HepG2 (cell line): Measurements from ENCODE around the gene DYSF. TPM values are rescaled to one million over a fixed set of nuclear protein-coding genes. Genes with fewer than 3 reads are reported as not detected.

Experiments used
- ATAC-seq: fragments of 200-7000 bp; cut with Tn5 transposase; 3 replicates; pipeline ENCODE4 v1.9.1; 2020; ENCODE audit warnings: mild to moderate bottlenecking, moderate library complexity
- BruUV-seq: library from RNA; stranded (reverse); fragments of 400-500 nt; replicated peaks from 2 replicates; lab custom pipeline; 2021; lab: Mats Ljungman, UMichigan
- CTCF ChIA-PET: fragments of 300-600 bp; formaldehyde crosslinking; extraction: SDS; loops from one replicate; lab custom pipeline; 2021; ENCODE audit warnings: low total read pairs, inconsistent platforms, low intra/inter-chr PET ratio; lab: Yijun Ruan, JAX
- POLR2A ChIA-PET: fragments of 350-600 bp; sonication (Branson Sonifier 250); formaldehyde crosslinking; loops from one replicate; lab custom pipeline; 2020; ENCODE audit warnings: antibody characterized with exemption, inconsistent platforms; lab: Yijun Ruan, JAX
- DNase-seq: peaks from one replicate; pipeline ENCODE4 v3.0.0-alpha.2; 2015; ENCODE audit warnings: low spot score
- FAIRE-seq: peaks from 3 replicates; lab custom pipeline; 2011; peaks lifted over from hg19 to GRCh38; lab: Jason Lieb, UNC
- H2AFZ ChIP-seq: one replicate; pipeline ENCODE4 v1.6.1; 2011; ENCODE audit warnings: low read length, inconsistent platforms
- H3K27ac ChIP-seq: fragments of 300-600 bp; 3 replicates; pipeline ENCODE4 v1.8.0; 2011; ENCODE audit warnings: mixed run types, mild to moderate bottlenecking, mixed read lengths, low read length, inconsistent platforms; ENCODE audit not compliant: insufficient read depth; ENCODE audit errors: extremely low read length
- H3K27me3 ChIP-seq, 2 experiments: fragments of 200-600 bp in 1 of 2; 2 replicates in 1 of 2; 3 replicates in 1 of 2; pipeline versions ENCODE4 v1.6.0 to v1.8.0; 2011; ENCODE audit warnings: low read length in 2 of 2, mild to moderate bottlenecking in 2 of 2, moderate library complexity in 2 of 2, inconsistent platforms in 1 of 2; ENCODE audit not compliant: insufficient read depth in 2 of 2, control insufficient read depth in 1 of 2
- H3K36me3 ChIP-seq, 2 experiments: fragments of 200-600 bp in 1 of 2; replicated peaks in 1 of 2; 2 replicates in 1 of 2; 3 replicates in 1 of 2; pipeline versions ENCODE4 v1.5.1 to v1.8.0; 2011; ENCODE audit warnings: low read length in 2 of 2, inconsistent platforms in 1 of 2; ENCODE audit not compliant: insufficient read depth in 2 of 2, control insufficient read depth in 1 of 2
- H3K4me1 ChIP-seq: 2 replicates; pipeline ENCODE4 v1.5.1; 2012; ENCODE audit warnings: low read length, inconsistent platforms; ENCODE audit not compliant: insufficient read depth
- H3K4me2 ChIP-seq: 2 replicates; pipeline ENCODE4 v1.6.0; 2011; ENCODE audit warnings: low read depth, low read length, inconsistent platforms
- H3K4me3 ChIP-seq, 3 experiments: fragments of 200-600 bp in 1 of 3; sonication (generic), shearing (Covaris generic) in 1 of 3; replicated peaks in 1 of 3; 2 replicates each; pipeline ENCODE4 v1.5.1; 2011 to 2016; ENCODE audit warnings: low read length in 3 of 3, inconsistent platforms in 2 of 3, low read depth in 2 of 3, mild to moderate bottlenecking in 2 of 3, control low read depth in 1 of 3, mixed read lengths in 1 of 3; ENCODE audit not compliant: insufficient read depth in 1 of 3
- H3K79me2 ChIP-seq: one replicate; pipeline ENCODE4 v1.6.1; 2011; ENCODE audit warnings: low read length, inconsistent platforms; ENCODE audit not compliant: insufficient read depth
- H3K9ac ChIP-seq: 2 replicates; pipeline ENCODE4 v1.6.0; 2011; ENCODE audit warnings: mild to moderate bottlenecking, low read depth, low read length, inconsistent platforms; ENCODE audit not compliant: insufficient read depth
- H3K9me3 ChIP-seq: 2 replicates; pipeline ENCODE4 v1.5.1; 2012; ENCODE audit warnings: mild to moderate bottlenecking, low read length
- H4K20me1 ChIP-seq: 2 replicates; pipeline ENCODE4 v1.6.0; 2011; ENCODE audit warnings: inconsistent platforms, mild to moderate bottlenecking, low read length, moderate library complexity; ENCODE audit not compliant: insufficient read depth
- DPF2 ChIP-seq: sonication (generic); formaldehyde crosslinking; IDR thresholded peaks from 2 replicates; pipeline ENCODE4 v1.4.0; 2020; ENCODE audit warnings: mild to moderate bottlenecking, low read depth, missing genetic modification reagents, borderline replicate concordance
- FOXM1 ChIP-seq: sonication (generic); formaldehyde crosslinking; IDR thresholded peaks from 2 replicates; pipeline ENCODE4 v1.5.0; 2020; ENCODE audit warnings: missing genetic modification reagents
- JDP2 ChIP-seq: sonication (generic); formaldehyde crosslinking; IDR thresholded peaks from 2 replicates; pipeline ENCODE4 v1.8.1; 2022; ENCODE audit warnings: missing genetic modification reagents, borderline replicate concordance
- KDM5A ChIP-seq: fragments of 200-600 bp; sonication (generic); IDR thresholded peaks from 2 replicates; pipeline ENCODE4 v1.7.0; 2018; ENCODE audit warnings: antibody characterized with exemption, mild to moderate bottlenecking, low read length, borderline replicate concordance
- KLF9 ChIP-seq: IDR thresholded peaks from 2 replicates; pipeline ENCODE4 v1.6.1; 2016; ENCODE audit warnings: low read depth
- MAZ ChIP-seq, 2 experiments: sonication (generic) in 1 of 2; formaldehyde crosslinking in 1 of 2; IDR thresholded peaks; 2 replicates each; pipeline versions ENCODE4 v1.5.0 to v1.6.1; 2012 to 2020; ENCODE audit warnings: low read depth in 2 of 2, mild to moderate bottlenecking in 2 of 2, borderline replicate concordance in 1 of 2, improper control_type of control experiment in 1 of 2, low read length in 1 of 2, missing genetic modification reagents in 1 of 2, moderate library complexity in 1 of 2
- MYNN ChIP-seq: sonication (generic); formaldehyde crosslinking; IDR thresholded peaks from 2 replicates; pipeline ENCODE4 v1.4.0; 2020; ENCODE audit warnings: mild to moderate bottlenecking, low read depth, missing genetic modification reagents
- WGBS: methylation state at CpG from one replicate; pipeline ENCODE4 v1.1.6; 2017; ENCODE audit warnings: low lambda C conversion rate; 5-methylcytosine and 5-hydroxymethylcytosine counted together
- in situ Hi-C: cut with HindIII; loops from 2 replicates; pipeline ENCODE4 v1.10.0; 2017; ENCODE audit warnings: low pct_unique_long_range_greater_than_20kb; ENCODE audit not compliant: extremely low pct_ligation_motif_present
- intact Hi-C: fragments of 100-400 bp; cut with micrococcal nuclease; formaldehyde crosslinking; loops from one replicate; pipeline ENCODE4 v1.10.0; 2022; ENCODE audit not compliant: unreplicated experiment
- polyA plus RNA-seq, 8 experiments: library from polyadenylated mRNA; depleted of rRNA in 3 of 8; stranded (reverse) in 7 of 8; unstranded in 1 of 8; fragments of >200 nt; fragmentation: Illumina TruSeq in 4 of 8; extraction: Trizol in 4 of 8; gene quantifications; 2 replicates each; pipeline versions ENCODE4 v1.2.1 to v1.2.3, GENCODE V29; 2011 to 2016; ENCODE audit warnings: low read depth in 4 of 8, missing spikeins in 1 of 8, mixed read lengths in 1 of 8; ENCODE audit not compliant: insufficient read depth in 1 of 8
- total RNA-seq, 5 experiments: library from RNA; depleted of rRNA; stranded (reverse); fragments of >200 nt; fragmentation: Illumina TruSeq; extraction: Trizol; gene quantifications; 2 replicates each; pipeline ENCODE4 v1.2.3, GENCODE V29; 2016; ENCODE audit warnings: low read depth in 1 of 5
- TF ChIP-seq, protein P1 (sequence below): sonication (generic); formaldehyde crosslinking; IDR thresholded peaks from 2 replicates; pipeline ENCODE4 v1.5.0; 2020; ENCODE audit warnings: mild to moderate bottlenecking, missing genetic modification reagents
- TF ChIP-seq, protein P2 (sequence below): IDR thresholded peaks from 2 replicates; pipeline ENCODE4 v1.6.1; 2016; ENCODE audit warnings: missing compliant biosample characterization, missing genetic modification reagents, borderline replicate concordance

Gene DYSF
- total and polyA plus RNA-seq, 2 of the 13 experiments (the other 11 are each of a cell fraction or from before 2014, with no cell fraction given): 0.15 to 2.4 TPM

GRCh38 chr2:71483246-71483645 lies 29.9 kb downstream of the DYSF start:
- intact Hi-C loops (no loop called here), in situ Hi-C loops (no loop called here)
- DNase-seq: no peak
- Histone ChIP-seq H3K4me1 (no peaks in the 10 kb centered on the region), H3K4me3 (no peak overlapping the region), H3K27ac (no peak overlapping the region), H3K9me3 (no peaks in the 10 kb centered on the region), H3K4me2 (no peak overlapping the region), H2AFZ (no peak overlapping the region), H3K36me3 (no peaks in the 10 kb centered on the region), H4K20me1 (no peaks in the 10 kb centered on the region), H3K9ac (no peak overlapping the region), H3K27me3 (peaks cover 2 to 41% of the 10 kb centered on the region in 2 experiments; a peak in 2 of 5 replicates), H3K79me2 (no peaks in the 10 kb centered on the region)
- FAIRE-seq: no peak
- ChIA-PET CTCF (no interaction called here), POLR2A (no interaction called here)
- BruUV-seq: no TSS peak
- ATAC-seq: no peak
- 48% methylated on average over 9 of the region's 10 CpGs for WGBS
- no peak for TF ChIP-seq KLF9
- TF ChIP-seq MYNN (CRISPR knock-in tag): no peak
- TF ChIP-seq, protein P1, sequence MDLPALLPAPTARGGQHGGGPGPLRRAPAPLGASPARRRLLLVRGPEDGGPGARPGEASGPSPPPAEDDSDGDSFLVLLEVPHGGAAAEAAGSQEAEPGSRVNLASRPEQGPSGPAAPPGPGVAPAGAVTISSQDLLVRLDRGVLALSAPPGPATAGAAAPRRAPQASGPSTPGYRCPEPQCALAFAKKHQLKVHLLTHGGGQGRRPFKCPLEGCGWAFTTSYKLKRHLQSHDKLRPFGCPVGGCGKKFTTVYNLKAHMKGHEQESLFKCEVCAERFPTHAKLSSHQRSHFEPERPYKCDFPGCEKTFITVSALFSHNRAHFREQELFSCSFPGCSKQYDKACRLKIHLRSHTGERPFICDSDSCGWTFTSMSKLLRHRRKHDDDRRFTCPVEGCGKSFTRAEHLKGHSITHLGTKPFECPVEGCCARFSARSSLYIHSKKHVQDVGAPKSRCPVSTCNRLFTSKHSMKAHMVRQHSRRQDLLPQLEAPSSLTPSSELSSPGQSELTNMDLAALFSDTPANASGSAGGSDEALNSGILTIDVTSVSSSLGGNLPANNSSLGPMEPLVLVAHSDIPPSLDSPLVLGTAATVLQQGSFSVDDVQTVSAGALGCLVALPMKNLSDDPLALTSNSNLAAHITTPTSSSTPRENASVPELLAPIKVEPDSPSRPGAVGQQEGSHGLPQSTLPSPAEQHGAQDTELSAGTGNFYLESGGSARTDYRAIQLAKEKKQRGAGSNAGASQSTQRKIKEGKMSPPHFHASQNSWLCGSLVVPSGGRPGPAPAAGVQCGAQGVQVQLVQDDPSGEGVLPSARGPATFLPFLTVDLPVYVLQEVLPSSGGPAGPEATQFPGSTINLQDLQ (CRISPR knock-in tag): no peak
- no peak for TF ChIP-seq FOXM1 (CRISPR knock-in tag)
- no peak for TF ChIP-seq JDP2
- no peak for TF ChIP-seq DPF2 (CRISPR knock-in tag)
- TF ChIP-seq, protein P2, sequence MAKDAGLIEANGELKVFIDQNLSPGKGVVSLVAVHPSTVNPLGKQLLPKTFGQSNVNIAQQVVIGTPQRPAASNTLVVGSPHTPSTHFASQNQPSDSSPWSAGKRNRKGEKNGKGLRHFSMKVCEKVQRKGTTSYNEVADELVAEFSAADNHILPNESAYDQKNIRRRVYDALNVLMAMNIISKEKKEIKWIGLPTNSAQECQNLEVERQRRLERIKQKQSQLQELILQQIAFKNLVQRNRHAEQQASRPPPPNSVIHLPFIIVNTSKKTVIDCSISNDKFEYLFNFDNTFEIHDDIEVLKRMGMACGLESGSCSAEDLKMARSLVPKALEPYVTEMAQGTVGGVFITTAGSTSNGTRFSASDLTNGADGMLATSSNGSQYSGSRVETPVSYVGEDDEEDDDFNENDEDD (CRISPR knock-in tag): no peak
- TF ChIP-seq MAZ (IDR thresholded peaks at IDR 0.05; ENCODE audit: borderline replicate concordance, low read depth, low read length): no peak
- no peak for TF ChIP-seq MAZ (CRISPR knock-in tag; IDR thresholded peaks at IDR 0.05; ENCODE audit: low read depth)
- TF ChIP-seq KDM5A: no peak
